Esophagus squamous epithelium (tissue), 4 donors: ENCODE data around the gene CAPZB.

Experiments used
- CTCF ChIP-seq, 6 experiments: fragments of 450-650 bp in 4 of 6; fragments of 200-600 bp in 2 of 6; sonication (generic) in 2 of 6; IDR thresholded peaks; one replicate each; pipeline ENCODE4 v1.5.1; 2016 to 2019; ENCODE audit warnings: antibody characterized with exemption in 6 of 6, mild to moderate bottlenecking in 4 of 6, moderate library complexity in 4 of 6
- POLR2A ChIP-seq, 4 donors: fragments of 450-650 bp; IDR thresholded peaks; one replicate each; pipeline ENCODE4 v1.6.1; 2017; ENCODE audit warnings: antibody characterized with exemption in 4 of 4, mild to moderate bottlenecking in 4 of 4, moderate library complexity in 3 of 4

GRCh38 chr1:19514391-19514831, 29.1 kb upstream of the CAPZB start:
- no peak for TF ChIP-seq CTCF (IDR thresholded peaks at IDR 0.05)
- no peak for TF ChIP-seq POLR2A (IDR thresholded peaks at IDR 0.05)
